Activated naive CD4-positive, alpha-beta T cell treated with Interleukin-2 at 50 U/mL for 16 hours (primary cell): ENCODE measurements around the gene TMEM82.

Source experiments
- DNase-seq: peaks from one replicate; pipeline ENCODE4 v3.0.0-alpha.2; 2020

TMEM82 gene

GRCh38 chr1:15722411-15722810, 19.9 kb upstream of the TMEM82 start:
- DNase-seq = no peak

DNA sequence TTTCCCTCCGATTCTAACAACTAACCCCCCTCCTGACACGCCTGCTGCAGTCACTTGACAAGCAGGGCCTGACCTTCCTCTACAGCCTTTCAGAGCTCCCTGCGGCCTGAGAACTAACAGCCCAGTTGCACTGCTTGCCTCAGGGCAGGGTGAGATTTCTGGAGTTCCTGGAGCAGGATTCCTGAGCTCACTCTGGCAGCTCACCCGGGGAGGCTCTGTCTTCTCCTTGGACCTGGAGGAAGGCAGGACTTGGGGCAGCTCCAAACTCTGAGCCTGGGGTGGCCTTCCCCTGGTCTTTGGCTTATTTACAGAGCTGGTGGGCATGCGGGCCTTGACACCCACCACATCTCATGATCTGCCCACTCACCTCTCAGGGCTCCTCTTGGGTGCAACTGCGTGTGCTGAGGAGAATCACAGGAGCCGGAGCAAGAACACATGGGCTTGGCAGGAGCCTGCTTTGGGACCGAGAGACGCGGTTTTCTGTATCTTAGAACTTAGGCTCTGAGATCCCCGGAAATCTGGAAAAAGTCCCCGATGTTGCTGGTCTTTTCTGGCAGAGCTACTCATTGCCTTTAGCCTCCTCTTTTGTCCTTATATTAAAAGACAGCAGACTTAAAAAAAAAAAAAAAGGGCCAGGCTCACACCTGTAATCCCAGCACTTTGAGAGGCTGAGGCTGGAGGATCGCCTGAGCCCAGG, 19.3 kb upstream of the TMEM82 start:
- DNase-seq = no peak

DNA sequence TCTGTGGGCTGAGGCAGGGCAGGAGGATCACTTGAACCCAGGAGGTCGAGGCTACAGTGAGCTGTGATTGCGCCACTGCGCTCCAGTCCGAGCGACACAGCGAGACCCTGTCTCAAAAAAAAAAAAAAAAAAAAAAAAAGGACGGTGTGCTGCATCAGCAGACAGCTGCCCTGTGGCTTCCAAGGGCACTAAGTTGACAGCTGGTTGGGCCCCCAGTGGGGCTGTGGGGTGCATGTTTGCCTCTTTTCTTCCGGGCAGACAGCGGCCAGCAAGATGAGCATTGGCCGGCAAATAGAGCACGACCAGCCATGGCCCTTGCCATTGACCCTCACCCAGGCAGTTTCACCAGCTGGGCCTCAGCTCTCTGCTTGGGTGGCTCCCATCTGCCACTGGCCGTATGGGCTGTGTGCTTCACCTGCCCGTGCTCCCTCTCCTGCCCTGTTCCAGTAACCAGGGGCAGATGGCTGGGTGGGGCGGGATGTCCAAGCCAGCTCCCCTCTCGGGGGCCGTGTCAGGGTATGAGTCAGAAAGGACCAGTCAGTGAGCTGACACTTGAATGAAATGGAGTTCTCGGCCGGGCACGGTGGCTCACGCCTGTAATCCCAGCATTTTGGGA, 18.6 kb upstream of the TMEM82 start:
- DNase-seq = no peak

DNA sequence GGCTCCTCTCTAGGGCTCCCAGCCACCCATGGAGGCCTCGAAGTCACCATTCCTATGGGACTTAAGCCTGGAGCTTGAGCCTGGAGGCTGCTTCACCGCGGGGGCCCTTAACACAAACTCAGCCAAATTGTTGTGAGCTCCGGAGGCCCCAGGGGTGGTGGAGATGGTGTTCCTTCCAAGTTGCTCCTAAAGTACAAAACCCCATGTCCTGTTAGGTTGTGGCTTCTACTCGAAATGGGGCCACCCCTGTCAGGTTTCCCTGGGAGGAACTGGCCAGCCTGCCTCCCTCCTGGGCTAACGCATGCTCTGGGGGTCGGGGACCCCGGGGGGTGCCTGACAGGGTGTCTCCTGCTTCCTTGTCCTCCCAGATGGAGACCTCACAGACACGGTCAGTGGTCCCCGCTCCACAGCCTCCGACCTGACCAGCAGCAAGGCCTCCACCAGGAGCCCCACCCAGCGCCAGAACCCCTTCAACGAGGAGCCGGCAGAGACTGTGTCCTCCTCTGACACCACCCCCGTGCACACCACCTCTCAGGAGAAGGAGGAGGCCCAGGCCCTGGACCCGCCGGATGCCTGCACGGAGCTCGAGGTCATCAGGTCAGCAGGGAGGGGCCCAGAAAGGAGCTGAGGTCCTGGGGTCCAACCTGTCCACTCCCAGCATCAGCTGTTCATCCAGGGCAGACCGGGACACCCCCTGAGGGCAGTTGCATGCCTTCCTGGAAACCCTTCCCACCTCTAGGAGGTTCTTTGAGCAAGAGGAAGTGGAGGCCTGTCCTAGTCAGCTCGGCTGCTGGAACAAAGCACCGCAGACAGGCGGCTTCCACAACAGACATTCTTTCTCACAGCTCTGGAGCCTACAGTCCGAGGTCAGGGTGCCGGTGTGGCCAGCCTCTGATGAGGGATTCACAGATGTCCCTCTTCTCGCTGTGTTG, 17.1 kb upstream of the TMEM82 start:
- no peak for DNase-seq

DNA sequence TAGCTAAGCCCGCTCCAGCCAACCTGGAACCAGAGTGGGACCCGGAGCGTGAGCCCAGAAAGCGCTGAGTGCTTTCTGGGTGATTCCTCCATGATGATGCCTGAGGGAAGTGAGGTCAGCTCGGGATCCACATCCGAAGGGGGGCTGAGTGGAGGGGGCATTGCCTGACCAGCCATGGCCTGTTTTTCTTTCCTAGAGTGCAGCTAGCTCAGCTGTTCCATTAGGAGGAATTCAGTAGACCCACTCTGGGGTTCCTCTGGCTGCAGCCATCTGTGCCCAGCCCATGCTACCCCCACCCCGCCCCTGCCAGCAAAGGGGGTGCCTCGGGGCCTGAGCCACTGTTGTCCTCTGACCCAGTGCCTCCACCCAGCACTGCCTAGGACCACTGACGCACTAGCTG, 15.8 kb upstream of the TMEM82 start:
- DNase-seq = no peak

DNA sequence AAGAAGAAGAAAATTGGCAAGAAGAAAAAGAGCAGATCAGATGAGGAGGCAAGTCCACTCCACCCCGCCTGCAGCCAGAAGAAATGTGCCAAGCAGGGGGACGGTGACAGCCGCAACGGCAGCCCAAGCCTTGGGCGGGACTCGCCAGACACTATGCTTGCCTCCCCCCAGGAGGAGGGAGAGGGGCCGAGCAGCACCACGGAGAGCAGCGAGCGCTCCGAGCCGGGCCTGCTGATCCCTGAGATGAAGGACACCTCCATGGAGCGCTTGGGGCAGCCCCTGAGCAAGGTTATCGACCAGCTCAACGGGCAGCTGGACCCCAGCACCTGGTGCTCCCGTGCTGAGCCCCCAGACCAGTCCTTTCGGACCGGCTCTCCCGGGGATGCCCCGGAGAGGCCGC, 15.3 kb upstream of the TMEM82 start:
- DNase-seq = no peak

- DNase-seq = no peak
Measured at GRCh38 chr1:15727424-15727823, 14.9 kb upstream of the TMEM82 start.

DNA sequence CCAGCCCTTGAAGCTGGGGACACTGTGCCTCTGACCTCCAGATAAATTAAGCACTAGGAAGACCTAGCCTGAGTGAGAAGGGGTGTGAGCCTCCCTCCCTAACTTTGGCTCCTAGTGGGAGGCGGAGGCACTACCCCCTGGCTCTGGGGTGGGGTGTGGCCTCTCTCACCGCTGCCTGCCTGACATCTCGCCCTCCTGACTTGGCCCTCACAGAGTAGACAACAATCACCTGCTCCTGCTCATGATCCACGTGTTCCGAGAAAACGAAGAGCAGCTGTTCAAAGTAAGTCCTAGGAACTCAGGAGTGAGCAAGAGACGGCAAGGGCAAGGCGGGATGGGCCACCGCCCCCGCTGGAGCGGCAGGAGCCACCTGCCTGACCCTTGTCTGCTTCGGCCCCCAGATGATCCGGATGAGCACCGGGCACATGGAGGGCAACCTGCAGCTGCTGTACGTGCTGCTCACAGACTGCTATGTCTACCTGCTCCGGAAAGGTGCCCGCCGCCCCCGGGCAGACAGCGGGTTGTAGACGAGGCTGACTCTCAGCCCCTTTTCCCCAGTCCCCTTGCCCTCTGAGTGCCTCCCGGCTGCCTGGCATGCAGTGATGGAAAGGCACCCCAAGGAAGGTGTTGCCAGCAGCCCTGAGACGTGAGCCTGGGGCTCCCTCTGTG, 14.3 kb upstream of the TMEM82 start:
- DNase-seq = no peak

DNA sequence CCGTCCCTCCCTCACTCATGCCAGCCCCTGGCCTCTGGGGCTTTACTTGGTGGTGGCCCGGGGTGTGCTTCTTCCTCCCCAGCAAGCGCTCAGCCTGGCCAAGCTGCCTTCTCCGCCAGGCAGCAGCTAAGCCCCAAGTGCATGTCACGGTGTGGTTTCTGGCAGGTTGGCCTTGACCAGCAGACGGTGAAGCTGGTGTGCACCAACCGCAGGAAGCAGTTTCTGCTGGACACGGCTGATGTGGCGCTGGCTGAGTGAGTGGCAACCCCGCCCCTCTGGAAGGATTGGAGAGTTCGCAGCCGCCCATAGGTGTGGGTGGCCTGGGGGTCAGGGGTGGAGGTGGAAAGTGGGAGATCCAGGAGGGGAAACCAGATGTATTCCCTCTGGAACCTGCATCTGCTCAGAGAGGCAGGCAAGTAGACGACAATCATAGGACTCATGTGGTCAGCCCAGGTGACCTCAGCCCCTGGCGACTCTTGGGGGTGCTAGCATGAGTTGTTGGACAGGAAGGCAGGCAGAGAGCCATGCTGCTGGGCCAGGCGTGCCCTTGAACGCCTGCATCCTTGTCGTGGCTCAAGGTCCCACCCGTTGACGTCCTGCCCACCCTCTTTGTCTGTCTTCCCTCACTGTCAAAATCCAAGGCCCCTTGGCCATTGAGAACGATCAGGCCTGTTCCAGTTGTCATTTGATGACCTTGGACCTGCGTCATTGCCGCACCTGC, 13.2 kb upstream of the TMEM82 start:
- DNase-seq = no peak

DNA sequence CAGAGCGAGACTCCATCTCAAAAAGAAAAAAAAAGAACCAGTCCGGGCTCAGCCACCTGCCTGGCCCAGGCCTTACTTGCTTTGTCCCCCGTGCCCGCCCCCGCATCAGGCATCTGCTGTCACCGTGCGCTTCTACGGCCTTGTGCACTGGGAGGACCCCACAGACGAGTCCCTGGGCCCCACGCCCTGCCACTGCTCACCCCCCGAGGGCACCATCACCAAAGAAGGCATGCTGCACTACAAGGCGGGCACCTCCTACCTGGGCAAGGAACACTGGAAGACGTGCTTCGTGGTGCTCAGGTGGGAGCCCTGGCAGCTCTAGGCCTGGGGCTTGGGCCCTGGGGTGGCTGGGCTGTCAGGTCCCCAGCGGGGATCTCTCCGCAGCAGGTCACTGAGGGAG, 11.9 kb upstream of the TMEM82 start:
- no peak for DNase-seq

GRCh38 chr1:15730936-15731335, 11.4 kb upstream of the TMEM82 start:
- DNase-seq = no peak

GRCh38 chr1:15731735-15732685, 10.3 kb upstream of the TMEM82 start:
- DNase-seq = no peak

- no peak for DNase-seq
Measured at GRCh38 chr1:15732686-15733081, 9.6 kb upstream of the TMEM82 start.

- no peak for DNase-seq
Measured at GRCh38 chr1:15733218-15733725, 9.0 kb upstream of the TMEM82 start.

DNA sequence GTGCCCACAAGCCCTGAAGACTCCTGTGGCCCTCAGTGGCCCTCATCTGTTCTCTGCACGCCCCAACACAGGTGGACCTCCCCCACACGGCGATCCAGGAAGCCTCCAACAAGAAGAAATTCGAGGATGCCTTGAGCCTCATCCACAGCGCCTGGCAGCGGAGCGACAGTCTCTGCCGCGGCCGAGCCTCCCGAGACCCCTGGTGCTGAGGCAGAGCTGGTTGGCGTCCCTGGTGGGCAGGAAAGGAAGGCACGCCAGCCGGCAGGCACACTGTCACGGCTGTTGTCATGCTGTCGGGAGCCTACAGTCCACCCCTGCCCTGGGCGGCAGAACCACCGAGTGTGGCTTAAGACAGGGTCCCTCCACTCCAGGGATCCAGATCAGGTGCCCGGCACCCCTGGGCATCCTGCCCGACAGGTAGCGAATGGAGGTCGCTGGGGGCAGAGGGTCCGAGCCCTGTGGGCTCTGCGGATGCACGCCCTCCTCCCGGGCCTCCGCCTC, 8.5 kb upstream of the TMEM82 start:
- DNase-seq = no peak

DNA sequence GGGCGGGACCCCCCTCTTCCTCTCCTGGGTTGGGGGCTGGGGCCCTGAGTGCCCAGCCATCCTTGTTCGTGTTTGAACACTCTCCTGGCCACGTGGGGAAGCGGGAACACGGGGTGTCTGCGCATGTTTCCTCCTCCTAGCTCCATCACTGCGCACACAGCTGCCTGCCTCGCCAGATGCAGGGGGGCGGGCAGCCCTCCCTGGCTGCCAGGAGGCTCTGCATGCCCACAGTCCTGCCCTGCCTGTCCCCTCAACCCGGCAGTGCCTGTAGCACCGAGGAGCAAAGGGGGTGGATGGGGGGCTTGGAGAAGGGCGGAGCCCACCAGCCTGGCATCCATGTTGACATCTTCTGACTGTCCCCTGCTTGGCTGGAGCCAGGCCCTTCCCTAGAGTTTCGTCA, 8.0 kb upstream of the TMEM82 start:
- no peak for DNase-seq

DNA sequence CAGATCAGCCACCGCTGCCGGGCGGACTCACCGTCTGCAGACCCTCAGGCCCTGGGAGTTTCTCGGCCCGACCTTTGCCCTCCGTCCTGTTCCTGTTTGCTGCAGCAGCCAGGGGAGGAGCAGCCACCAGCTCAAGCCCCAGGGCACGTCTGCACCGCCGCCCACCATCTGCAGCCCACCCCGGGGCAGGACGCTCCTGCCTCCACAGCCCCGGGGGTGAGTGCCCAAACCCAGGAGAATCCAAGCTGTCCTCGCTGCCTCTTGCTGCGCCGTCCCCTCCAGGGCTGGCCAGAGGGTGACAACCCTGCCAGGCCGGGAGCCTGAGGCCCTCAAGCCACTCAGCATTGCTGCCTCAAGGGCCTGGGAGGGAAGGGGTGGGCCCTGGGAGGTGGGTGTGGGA, 7.4 kb upstream of the TMEM82 start:
- DNase-seq = no peak

- no peak for DNase-seq
Measured at GRCh38 chr1:15735304-15736037, 6.8 kb upstream of the TMEM82 start.

DNA sequence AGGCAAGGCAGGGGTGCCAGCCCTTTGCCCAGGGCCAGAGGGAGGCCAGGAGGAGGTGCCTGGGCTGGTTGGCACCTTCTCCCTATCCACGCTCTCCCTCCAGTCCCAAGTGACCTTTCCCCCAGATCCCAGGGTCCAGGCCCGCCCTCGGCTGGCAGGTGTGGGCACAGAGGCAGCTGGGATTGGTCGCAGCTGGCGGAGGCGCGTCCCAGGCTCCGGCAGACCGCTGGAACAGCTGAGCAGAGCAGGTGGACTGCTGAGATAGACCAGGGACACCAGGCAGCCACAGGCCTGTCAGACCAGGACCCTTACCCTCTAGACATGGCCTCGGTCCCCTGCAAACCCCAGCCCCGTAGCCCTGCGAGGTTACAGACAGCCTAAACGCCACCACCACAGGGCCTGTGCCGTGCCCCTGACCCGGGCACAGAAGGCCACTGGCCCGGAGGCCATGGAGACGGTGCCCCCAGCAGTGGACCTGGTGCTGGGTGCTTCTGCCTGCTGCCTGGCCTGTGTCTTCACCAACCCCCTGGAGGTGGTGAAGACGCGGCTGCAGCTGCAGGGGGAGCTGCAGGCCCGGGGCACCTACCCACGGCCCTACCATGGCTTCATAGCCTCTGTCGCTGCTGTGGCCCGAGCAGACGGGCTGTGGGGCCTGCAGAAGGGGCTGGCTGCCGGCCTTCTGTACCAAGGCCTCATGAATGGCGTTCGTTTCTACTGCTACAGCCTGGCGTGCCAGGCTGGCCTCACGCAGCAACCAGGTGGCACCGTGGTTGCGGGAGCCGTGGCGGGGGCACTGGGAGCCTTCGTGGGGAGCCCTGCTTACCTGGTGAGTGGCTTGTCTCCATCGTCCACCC, 6.0 kb upstream of the TMEM82 start, which contains the start of gene SLC25A34:
Gene SLC25A34 (plus strand): TSS at position 221 of the 854 bp plus-strand sequence. CDS start 228 bp downstream, at position 449.
- no peak for DNase-seq
